Measurements from ENCODE around the gene CERT1.

GRCh38 chr5:75484605-75485004 is 26.8 kb downstream of the CERT1 start:
- TF ChIP-seq, protein P1, sequence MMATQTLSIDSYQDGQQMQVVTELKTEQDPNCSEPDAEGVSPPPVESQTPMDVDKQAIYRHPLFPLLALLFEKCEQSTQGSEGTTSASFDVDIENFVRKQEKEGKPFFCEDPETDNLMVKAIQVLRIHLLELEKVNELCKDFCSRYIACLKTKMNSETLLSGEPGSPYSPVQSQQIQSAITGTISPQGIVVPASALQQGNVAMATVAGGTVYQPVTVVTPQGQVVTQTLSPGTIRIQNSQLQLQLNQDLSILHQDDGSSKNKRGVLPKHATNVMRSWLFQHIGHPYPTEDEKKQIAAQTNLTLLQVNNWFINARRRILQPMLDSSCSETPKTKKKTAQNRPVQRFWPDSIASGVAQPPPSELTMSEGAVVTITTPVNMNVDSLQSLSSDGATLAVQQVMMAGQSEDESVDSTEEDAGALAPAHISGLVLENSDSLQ (IDR thresholded peaks at IDR 0.05): no peak
- no peak for TF ChIP-seq RBFOX2 (IDR thresholded peaks at IDR 0.05; ENCODE audit: low read depth, low read length)
- TF ChIP-seq ZBTB9 (CRISPR knock-in tag; IDR thresholded peaks at IDR 0.05): no peak
- no peak for TF ChIP-seq TEAD4 (IDR thresholded peaks at IDR 0.05; ENCODE audit: low read length)
- no peak for TF ChIP-seq TEAD4 (CRISPR knock-in tag; IDR thresholded peaks at IDR 0.05; ENCODE audit: borderline replicate concordance)
- TF ChIP-seq POLR2AphosphoS5 (IDR thresholded peaks at IDR 0.05; ENCODE audit: control insufficient read depth, insufficient read depth, low read depth, low read length): no peak
- TF ChIP-seq KDM1A (IDR thresholded peaks at IDR 0.05): no peak
